ENCODE data around the gene IFIH1. TPM values are rescaled to one million over a fixed set of nuclear protein-coding genes. Genes with fewer than 3 reads are reported as not detected.

IFIH1 gene
- total and polyA plus RNA-seq, 2 of the 8 experiments (the other 6 are each of a cell fraction or from before 2014, with no cell fraction given): 0.32 to 2.0 TPM

DNA sequence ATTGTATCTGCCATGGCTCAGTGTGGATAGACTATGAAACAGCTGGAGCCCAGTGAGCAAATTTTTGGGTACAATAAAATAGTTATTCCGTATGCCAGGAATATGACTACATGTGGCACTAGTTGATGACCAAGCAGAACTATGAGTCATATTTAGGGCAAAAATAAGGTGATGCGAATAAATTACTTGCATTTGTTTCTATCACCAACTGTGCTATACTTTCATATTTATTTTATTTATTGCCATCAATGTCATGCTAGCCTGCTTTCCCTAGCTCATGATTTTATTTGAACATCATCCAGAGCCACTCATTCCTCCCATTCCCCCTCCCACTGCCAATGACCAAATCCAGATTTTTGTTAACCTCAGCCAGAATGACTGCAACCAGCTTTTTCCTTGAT lies 61.9 kb downstream of the IFIH1 start:
- FAIRE-seq: no peak
- POLR2A ChIA-PET (ENCODE audit: partially characterized antibody): no interaction called here
- TF ChIP-seq TEAD4 (IDR thresholded peaks at IDR 0.05; ENCODE audit: low read depth, low read length) (no peak), TCF12 (IDR thresholded peaks at IDR 0.05; ENCODE audit: low read depth, low read length) (no peak), JUN (IDR thresholded peaks at IDR 0.05; ENCODE audit: low read depth, low read length) (no peak), SRF (IDR thresholded peaks at IDR 0.05; ENCODE audit: low read depth, low read length) (no peak), BACH1 (IDR thresholded peaks at IDR 0.05; ENCODE audit: low read length) (no peak), TBP (IDR thresholded peaks at IDR 0.05; ENCODE audit: low read depth, low read length) (no peak), CHD2 (IDR thresholded peaks at IDR 0.05; ENCODE audit: low read length) (no peak), CBX8 (IDR thresholded peaks at IDR 0.05; ENCODE audit: borderline replicate concordance, low read depth, low read length) (no peak), SP1 (IDR thresholded peaks at IDR 0.05; ENCODE audit: low read depth, low read length) (no peak), RBBP5 (IDR thresholded peaks at IDR 0.05; ENCODE audit: borderline replicate concordance, low read depth, low read length) (no peak), KDM4A (IDR thresholded peaks at IDR 0.05; ENCODE audit: low read depth, low read length, severe bottlenecking) (no peak), TAF7 (optimal IDR thresholded peaks at IDR 0.05; ENCODE audit: borderline replicate concordance, low read depth, low read length) (no peak)
- TF ChIP-seq, protein P1, sequence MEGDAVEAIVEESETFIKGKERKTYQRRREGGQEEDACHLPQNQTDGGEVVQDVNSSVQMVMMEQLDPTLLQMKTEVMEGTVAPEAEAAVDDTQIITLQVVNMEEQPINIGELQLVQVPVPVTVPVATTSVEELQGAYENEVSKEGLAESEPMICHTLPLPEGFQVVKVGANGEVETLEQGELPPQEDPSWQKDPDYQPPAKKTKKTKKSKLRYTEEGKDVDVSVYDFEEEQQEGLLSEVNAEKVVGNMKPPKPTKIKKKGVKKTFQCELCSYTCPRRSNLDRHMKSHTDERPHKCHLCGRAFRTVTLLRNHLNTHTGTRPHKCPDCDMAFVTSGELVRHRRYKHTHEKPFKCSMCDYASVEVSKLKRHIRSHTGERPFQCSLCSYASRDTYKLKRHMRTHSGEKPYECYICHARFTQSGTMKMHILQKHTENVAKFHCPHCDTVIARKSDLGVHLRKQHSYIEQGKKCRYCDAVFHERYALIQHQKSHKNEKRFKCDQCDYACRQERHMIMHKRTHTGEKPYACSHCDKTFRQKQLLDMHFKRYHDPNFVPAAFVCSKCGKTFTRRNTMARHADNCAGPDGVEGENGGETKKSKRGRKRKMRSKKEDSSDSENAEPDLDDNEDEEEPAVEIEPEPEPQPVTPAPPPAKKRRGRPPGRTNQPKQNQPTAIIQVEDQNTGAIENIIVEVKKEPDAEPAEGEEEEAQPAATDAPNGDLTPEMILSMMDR (IDR thresholded peaks at IDR 0.05; ENCODE audit: control extremely low read depth in 1 of 3, insufficient read depth in 1 of 3, low read depth in 1 of 3, low read length in 3 of 3): no peak

More for the DNA sequence above, 61.9 kb downstream of the IFIH1 start:
- Histone ChIP-seq H3K27ac (ENCODE audit: low read depth, low read length) (no peak overlapping the region), H3K79me2 (ENCODE audit: control insufficient read depth in 1 of 2, insufficient read depth in 2 of 2, low read length in 2 of 2) (no peaks in the 10 kb centered on the region), H2BK20ac (ENCODE audit: low read length) (no peak overlapping the region), H3K23me2 (ENCODE audit: low read depth, low read length) (no peaks in the 10 kb centered on the region), H4K91ac (replicated peaks; ENCODE audit: insufficient read length, low read length) (no peak overlapping the region), H3K18ac (ENCODE audit: extremely low read depth, low read length) (no peak overlapping the region), H3K9me3 (ENCODE audit: insufficient read depth in 2 of 2, low read depth in 1 of 2, low read length in 1 of 2) (no peaks in the 10 kb centered on the region), H3K27me3 (replicated peaks in 1 of 4; ENCODE audit: control insufficient read depth in 3 of 4, extremely low read depth in 1 of 4, insufficient read depth in 3 of 4, low read length in 3 of 4) (no peaks in the 10 kb centered on the region; a peak in 1 of 7 replicates), H3K9ac (replicated peaks in 1 of 4; ENCODE audit: extremely low read depth in 1 of 4, low read depth in 3 of 4, low read length in 3 of 4) (no peak overlapping the region), H2BK5ac (ENCODE audit: low read depth, low read length) (no peak overlapping the region), H2AFZ (ENCODE audit: low read length) (no peak overlapping the region), H3K4me2 (ENCODE audit: insufficient read depth in 1 of 2, low read depth in 2 of 2, low read length in 2 of 2) (no peak overlapping the region), H4K8ac (ENCODE audit: extremely low read depth, insufficient read depth, low read length) (no peak overlapping the region), H3K56ac (replicated peaks; ENCODE audit: insufficient read length, low read depth, low read length) (no peak overlapping the region), H2BK120ac (replicated peaks; ENCODE audit: low read depth, low read length) (no peak overlapping the region), H3K4me3 (ENCODE audit: extremely low read depth in 1 of 4, insufficient read depth in 2 of 4, low read depth in 3 of 4, low read length in 4 of 4) (no peak overlapping the region), H4K20me1 (replicated peaks in 1 of 2; ENCODE audit: control insufficient read depth in 1 of 2, insufficient read depth in 2 of 2, low read length in 2 of 2) (no peaks in the 10 kb centered on the region), H3K23ac (ENCODE audit: insufficient read length) (no peak overlapping the region), H3K36me3 (ENCODE audit: control insufficient read depth in 2 of 4, insufficient read depth in 4 of 4, low read length in 3 of 4) (no peaks in the 10 kb centered on the region), H4K5ac (ENCODE audit: insufficient read length, low read depth, low read length) (no peak overlapping the region), H3K14ac (ENCODE audit: insufficient read length) (no peak overlapping the region), H3K4ac (replicated peaks; ENCODE audit: insufficient read length, low read depth, low read length) (no peak overlapping the region), H2BK15ac (ENCODE audit: low read length) (no peak overlapping the region), H3K79me1 (ENCODE audit: low read depth, low read length) (no peaks in the 10 kb centered on the region), H3K4me1 (replicated peaks in 1 of 4; ENCODE audit: control insufficient read depth in 3 of 4, insufficient read depth in 4 of 4, low read length in 3 of 4) (peaks cover 0 to under 1% (median 0%) of the 10 kb centered on the region in 4 experiments; a peak in 1 of 7 replicates), H2AK5ac (ENCODE audit: low read depth, low read length) (no peak overlapping the region), H2BK12ac (ENCODE audit: low read depth, low read length) (no peak overlapping the region)
- CTCF ChIA-PET (ENCODE audit: partially characterized antibody): interaction anchor here (0.6 to 1.2 kb wide), 2 partner anchors 14 to 16 kb away, joined by 3 to 4 read pairs; no protein-coding TSS in a partner anchor
- 79% methylated on average over 2 of the region's 2 CpGs; no CpG with 5 or more reads in 1 of the 2 experiments for WGBS, 2 experiments (ENCODE audit: extremely low coverage in 1 of 2, insufficient coverage in 1 of 2, insufficient read length in 1 of 2, insufficient replicate concordance in 2 of 2, low coverage in 1 of 2, low lambda C conversion rate in 2 of 2, missing lambda C conversion rate in 1 of 2)
- no peak for DNase-seq (ENCODE audit: low read depth in 1 of 2, low spot score in 2 of 2)

All from H1 (cell line).